HG03521 (cell line): ENCODE data around the gene DLGAP1.
"Not testable (repeated sequence)": the region's sequence is repeated elsewhere in the genome, so short reads cannot be mapped to it uniquely, and the experiment has no call there.

Experiments used
- ATAC-seq: cut with Tn5 transposase; IDR thresholded peaks from one replicate; pipeline ENCODE4 v1.9.1; 2021; ENCODE audit warnings: mild to moderate bottlenecking, moderate library complexity; ENCODE audit not compliant: unreplicated experiment

Gene DLGAP1

GRCh38 chr18:3710712-3711301, 744.3 kb downstream of the DLGAP1 start:
- no peak for ATAC-seq

GRCh38 chr18:3709205-3709604, 745.9 kb downstream of the DLGAP1 start:
- ATAC-seq = no peak

GRCh38 chr18:3706279-3707097, 748.6 kb downstream of the DLGAP1 start:
- ATAC-seq = no peak

GRCh38 chr18:3704556-3705344, 750.4 kb downstream of the DLGAP1 start:
- no peak for ATAC-seq

GRCh38 chr18:3703732-3704176, 751.4 kb downstream of the DLGAP1 start:
- no peak for ATAC-seq

GRCh38 chr18:3699707-3700567, 755.2 kb downstream of the DLGAP1 start:
- not testable (repeated sequence) for ATAC-seq

GRCh38 chr18:3694030-3694778, 760.9 kb downstream of the DLGAP1 start:
- ATAC-seq = not testable (repeated sequence)

GRCh38 chr18:3693410-3693809, 761.7 kb downstream of the DLGAP1 start:
- no peak for ATAC-seq

- no peak for ATAC-seq
These were observed 762.4 kb downstream of the DLGAP1 start for GRCh38 chr18:3692691-3693090.

- no peak for ATAC-seq
These were observed 762.9 kb downstream of the DLGAP1 start for GRCh38 chr18:3692113-3692621.

GRCh38 chr18:3691705-3692104, 763.4 kb downstream of the DLGAP1 start:
- no peak for ATAC-seq

- no peak for ATAC-seq
These were observed 764.4 kb downstream of the DLGAP1 start for GRCh38 chr18:3690764-3691066.

- no peak for ATAC-seq
These were observed 764.9 kb downstream of the DLGAP1 start for GRCh38 chr18:3689986-3690763.

- ATAC-seq = no peak
These were observed 766.0 kb downstream of the DLGAP1 start for GRCh38 chr18:3689091-3689490.

GRCh38 chr18:3688690-3689089, 766.4 kb downstream of the DLGAP1 start:
- no peak for ATAC-seq

GRCh38 chr18:3683483-3683882, 771.6 kb downstream of the DLGAP1 start:
- ATAC-seq = no peak

- ATAC-seq = no peak
These were observed 773.0 kb downstream of the DLGAP1 start for GRCh38 chr18:3682061-3682460.

GRCh38 chr18:3679241-3679640, 775.9 kb downstream of the DLGAP1 start:
- no peak for ATAC-seq

GRCh38 chr18:3675994-3676393, 779.1 kb downstream of the DLGAP1 start:
- ATAC-seq = no peak
